ENCODE data around the gene BCL10.

DNA sequence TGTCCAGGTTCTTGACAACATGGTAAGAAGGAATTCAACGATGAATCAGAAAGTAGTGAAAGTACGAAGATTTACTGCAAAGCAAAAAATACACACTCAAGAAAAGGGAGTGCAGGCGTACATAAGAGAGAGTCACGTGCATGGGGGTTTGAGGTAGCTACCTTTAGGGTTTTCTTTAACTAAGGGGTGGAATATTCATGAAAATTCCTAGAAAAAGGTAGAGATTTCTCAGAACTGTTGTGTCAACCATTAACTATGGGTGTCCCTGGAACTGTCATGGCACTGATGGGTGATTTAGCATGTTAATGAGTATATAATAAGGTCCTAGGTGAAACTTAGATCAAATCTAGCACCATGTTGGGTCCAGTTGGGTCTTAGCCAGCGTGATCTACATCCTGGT is 53.1 kb downstream of the BCL10 start:
- TF ChIP-seq, protein P1, sequence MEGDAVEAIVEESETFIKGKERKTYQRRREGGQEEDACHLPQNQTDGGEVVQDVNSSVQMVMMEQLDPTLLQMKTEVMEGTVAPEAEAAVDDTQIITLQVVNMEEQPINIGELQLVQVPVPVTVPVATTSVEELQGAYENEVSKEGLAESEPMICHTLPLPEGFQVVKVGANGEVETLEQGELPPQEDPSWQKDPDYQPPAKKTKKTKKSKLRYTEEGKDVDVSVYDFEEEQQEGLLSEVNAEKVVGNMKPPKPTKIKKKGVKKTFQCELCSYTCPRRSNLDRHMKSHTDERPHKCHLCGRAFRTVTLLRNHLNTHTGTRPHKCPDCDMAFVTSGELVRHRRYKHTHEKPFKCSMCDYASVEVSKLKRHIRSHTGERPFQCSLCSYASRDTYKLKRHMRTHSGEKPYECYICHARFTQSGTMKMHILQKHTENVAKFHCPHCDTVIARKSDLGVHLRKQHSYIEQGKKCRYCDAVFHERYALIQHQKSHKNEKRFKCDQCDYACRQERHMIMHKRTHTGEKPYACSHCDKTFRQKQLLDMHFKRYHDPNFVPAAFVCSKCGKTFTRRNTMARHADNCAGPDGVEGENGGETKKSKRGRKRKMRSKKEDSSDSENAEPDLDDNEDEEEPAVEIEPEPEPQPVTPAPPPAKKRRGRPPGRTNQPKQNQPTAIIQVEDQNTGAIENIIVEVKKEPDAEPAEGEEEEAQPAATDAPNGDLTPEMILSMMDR (optimal IDR thresholded peaks at IDR 0.05 in 1 of 3, IDR thresholded peaks at IDR 0.05 in 1 of 3, conservative IDR thresholded peaks at IDR 0.05 in 1 of 3; ENCODE audit: extremely low read depth in 1 of 3, insufficient read depth in 2 of 3, low read length in 3 of 3) = no peak
- no peak for TF ChIP-seq EZH2 (IDR thresholded peaks at IDR 0.05; ENCODE audit: low read length)

Measured in keratinocyte (primary cell).